Hematopoietic multipotent progenitor cell treated with erythropoietin and hydrocortisone succinate and interleukin-3 and kit ligand, for 4 days (in vitro differentiated cells): ENCODE data around the gene IL22.
A peak's percentile ranks its signal among the peaks of the same experiment; 100 is the strongest.

Source experiments
- DNase-seq: peaks from one replicate; pipeline ENCODE4 v3.0.0-alpha.2; 2015

Gene IL22

DNA sequence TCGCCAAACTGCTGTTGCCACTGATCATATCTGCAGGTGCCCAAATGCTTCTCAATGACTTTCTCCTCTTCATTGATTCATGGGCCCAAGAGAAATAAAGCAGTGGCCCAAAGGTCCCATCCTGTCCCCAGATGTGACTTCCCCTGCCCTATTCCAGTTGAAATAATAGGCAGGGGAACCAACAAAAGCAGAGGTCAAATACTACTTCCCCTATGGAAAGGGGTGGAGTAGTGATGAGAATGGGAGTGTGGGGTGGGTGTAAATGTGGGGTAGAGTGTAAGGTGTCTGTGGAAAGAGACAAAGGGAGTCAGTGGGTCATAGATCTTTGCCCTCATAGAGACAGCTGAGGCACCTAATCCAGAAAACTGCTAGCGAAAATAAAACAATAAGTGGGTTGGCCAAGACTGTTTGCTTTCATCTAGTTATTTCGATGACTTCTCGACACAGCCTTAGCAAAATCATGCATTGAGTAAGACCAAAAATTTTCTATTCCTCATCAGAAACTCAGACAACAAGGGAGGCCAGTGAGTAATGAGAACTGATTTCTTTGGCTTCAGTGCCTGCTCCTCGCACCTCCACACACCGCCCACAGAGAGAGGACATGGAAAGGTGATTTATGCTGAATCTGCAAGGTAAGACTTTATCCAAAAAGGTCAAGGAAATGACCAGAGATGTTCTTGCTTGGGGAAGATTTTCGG lies 10.9 kb upstream of the IL22 start:
- DNase-seq = no peak

DNA sequence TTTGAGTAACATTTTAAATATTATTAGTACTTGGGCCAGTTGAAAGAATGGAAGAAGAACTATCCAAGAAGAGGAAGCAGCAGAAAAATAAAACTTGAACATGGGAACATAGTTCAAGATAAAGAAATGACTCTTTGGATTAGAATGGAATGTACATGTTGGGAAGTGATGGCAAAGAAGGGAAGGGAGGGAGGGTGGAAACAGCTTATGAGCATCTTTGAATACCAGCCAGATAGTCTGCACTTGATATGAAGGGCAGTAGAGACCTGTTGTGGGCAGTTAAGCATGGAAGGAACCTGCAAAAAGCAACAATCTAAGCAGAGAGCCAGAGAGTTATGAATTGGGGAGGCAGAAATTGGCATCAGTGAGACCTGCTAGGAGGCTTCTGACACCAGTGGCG lies 10.0 kb upstream of the IL22 start:
- no peak for DNase-seq

DNA sequence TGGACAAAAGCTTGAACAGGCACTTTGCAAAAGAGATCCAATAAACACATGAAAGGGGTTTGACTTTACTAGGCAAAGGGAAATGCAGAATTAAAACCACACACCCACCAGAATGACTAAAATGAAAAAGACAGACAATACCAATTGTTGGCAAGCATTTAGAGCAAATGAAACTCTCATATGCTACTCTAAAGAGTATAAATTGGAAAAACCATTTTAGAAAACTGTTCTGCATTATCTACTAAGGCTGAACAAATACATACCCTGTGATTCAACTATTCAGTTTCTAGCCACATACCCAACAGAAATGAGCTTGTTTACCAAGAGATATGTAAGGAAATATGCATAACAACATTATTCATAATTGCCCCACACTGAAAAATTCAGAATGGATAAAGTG lies 8.5 kb upstream of the IL22 start:
- no peak for DNase-seq

- no peak for DNase-seq
Measured at GRCh38 chr12:68260153-68260552, 6.7 kb upstream of the IL22 start.

DNA sequence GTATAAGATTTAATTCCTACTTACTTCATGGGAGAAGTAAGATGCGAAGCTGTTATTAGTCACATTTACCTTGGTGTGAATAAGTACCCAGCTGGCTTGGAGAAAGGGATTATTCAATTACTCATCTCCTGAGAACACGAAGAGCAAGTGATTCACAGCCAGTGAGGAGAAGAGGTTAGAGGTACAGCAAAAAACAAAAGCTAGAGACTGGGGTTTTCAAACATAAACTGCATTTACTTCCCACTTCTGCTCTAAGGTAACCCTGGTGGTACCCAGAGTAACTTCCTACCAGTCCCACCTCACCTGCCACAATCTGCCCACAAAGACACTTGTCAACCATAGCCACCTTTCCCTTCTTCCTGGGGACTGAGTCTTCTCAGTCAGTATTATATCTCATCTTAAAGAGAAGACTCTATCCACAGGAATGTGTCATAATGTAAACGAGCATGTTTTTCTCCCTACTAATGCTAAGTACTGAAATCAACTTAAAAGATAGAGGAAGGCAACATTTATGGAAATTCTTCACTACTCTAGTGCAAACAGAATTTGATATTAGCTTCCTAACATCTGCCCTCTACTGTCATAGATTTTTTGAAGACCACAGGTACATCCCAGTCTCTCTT lies 6.0 kb upstream of the IL22 start:
- no peak for DNase-seq

DNA sequence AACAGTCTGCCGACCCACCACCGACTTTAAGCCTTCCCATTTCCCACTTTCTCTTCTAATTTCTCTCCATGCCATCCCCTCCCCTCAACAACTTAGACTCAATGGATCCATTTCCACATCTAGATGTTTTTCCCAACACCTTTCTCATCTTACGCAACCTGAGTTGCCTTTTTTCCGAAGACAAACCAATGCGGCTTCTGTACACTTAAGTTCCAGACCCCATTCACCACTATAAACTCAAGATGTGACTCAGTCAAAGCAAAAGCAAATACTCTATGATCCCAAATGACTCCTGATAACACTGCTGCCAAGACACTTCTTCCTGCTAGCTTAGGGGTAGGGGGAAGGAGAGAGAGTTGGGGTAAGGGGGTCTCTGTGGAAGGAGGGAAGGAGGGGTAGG lies 1.3 kb downstream of the IL22 start:
- no peak for DNase-seq

DNA sequence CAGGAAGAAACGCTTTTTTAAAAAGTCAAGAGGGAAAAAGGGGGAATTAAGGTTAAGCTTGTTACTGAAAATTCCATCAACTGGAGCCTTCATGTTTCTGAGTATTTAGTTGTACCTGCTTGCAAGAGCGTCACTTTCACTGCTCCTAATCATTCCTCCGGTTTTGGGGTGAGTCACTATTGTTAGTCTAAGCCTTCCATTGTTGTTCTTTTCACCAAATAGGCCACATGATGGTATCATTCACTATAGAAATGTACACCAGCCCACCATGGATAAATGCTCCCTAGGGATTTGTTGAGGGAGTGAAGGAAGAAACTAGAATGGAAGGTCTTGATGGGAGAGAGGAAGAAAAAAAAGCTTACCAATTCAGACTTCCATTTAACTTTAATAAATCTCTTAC lies 3.0 kb downstream of the IL22 start:
- no peak for DNase-seq

DNA sequence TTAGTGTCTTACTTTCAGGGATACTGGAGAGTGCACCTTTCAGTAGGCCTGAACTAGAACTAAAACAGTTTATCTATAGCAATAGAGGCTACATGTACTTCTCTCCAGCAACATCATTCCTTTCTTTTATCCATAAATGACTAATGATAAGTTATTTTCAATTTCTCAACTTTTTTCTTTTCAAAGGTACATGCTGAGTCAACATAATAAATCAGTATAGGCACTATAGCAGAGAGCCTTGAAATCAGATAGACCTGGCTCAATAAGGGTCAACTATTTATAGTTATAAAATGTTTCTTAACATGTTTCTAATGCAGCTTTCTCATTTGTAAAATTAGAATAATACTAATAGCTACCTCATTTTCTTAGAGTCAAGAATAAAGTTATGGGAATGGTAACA lies 5.6 kb downstream of the IL22 start:
- no peak for DNase-seq

GRCh38 chr12:68246350-68246749 lies 7.1 kb downstream of the IL22 start:
- DNase-seq = no peak

DNA sequence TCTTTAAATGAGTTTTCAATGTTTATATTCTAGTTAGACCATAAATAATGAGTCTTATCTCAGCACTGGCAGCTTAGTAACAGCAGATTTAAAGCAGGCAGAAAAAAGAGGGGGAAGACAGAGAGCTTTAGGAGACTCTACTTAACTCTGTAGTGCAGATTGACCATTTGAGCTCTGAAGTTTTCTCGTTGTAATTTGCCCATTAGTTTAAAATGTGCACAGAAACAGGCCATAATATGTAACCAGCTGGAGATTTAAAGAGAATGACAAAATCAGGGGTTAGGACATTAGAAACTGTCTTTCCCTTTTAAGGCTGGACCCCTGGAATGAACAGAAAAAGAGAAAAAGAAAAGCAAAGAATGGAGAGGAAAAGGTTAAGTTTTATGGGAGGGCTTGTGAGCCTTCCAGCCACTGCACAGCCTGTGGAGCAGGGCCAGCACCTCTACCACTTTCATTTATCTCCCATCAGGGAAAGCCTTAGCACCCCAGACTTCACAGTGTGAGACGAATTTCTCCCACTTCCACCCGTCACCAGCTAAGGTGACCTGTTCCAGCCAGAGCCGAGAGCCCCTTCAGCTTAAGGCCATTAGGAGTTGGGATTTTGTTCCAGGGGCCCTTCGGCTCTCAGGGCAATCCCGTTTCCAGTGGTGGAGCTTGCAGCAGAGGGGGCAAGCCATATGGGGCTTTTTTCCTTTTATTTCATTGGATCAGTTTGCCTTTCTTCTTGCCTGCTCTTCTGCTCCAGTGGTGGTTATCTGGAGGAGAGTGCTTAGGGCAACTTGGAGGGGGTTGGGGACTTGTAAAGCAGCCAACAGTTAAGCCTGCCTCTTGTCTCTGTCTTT lies 8.0 kb downstream of the IL22 start:
- peak; percentile 12 for DNase-seq

DNA sequence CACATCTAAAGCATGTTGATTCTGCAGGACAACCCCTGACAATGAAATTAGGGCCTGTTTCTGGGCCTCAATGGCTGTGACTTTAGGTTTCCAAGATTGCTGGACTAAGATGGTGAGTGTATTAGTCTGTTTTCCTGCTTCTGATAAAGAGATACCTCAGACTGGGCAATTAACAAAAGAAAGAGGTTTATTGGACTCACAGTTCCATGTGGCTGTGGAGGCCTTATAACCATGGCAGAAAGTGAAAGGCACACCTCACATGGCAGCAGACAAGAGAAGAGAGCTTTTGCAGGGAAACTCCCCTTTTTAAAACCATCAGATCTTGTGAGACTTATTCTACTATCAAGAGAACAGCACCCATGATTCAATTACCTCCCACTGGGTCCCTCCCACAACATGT lies 10.6 kb downstream of the IL22 start:
- DNase-seq = no peak

DNA sequence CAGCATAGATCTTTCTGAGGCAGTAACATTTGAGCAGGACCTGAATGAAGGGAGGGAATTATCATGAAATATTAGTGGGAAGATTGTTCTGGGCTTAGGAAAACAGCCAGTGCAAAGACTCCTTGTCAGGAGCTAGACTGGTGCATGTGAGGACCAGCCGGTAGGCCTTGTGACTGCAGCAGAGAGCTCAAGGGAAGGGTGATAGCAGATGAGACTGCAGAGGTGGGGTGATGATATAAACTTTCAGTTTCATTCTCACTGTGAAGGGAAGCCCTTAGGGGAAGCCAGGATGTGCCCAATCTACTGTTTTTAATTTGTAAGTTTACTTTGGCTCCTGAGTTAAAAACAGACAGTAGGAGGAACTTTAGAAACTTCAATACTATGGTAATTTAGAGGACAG lies 12.4 kb downstream of the IL22 start:
- DNase-seq = peak; percentile 51

DNA sequence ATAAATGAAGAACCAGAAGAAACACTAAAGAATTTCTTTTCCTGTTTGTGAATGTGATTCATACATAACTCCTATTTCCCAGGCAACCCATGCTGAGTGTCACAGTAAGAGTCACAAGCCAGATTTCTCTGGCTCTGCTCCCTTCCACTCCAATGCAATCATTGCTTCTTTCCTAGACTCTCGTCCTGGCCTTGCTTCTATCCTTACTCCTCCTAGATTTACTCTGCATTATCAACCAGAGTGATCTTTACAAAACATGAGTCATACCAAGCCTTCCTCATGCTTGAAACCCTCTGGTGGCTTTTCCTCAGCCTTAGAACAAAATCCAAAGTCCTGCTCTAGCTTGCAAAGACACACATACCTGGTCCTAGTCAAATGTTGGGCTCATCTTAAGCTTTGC lies 13.3 kb downstream of the IL22 start:
- DNase-seq = peak; percentile 21

GRCh38 chr12:68239309-68239982 lies 14.0 kb downstream of the IL22 start:
- DNase-seq = no peak

DNA sequence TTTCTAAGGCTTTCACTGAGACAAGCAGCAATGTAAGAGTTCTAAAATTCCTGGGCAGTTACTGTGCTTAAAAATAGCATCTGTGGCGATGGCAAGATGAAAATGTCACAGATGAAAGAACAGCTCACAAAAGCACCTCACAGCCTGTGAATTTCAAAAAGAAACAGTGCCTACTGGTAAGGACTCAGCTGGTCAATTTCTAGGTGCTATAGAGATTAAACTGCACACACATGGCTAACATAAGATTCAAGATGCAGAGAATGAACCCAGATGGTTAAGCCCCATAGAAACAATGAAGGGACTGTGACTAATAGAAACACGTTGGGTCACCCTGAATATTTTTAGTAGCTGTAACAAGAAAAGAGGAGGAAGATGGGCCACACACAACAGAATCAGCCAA lies 15.8 kb downstream of the IL22 start:
- no peak for DNase-seq

GRCh38 chr12:68237078-68237477 lies 16.3 kb downstream of the IL22 start:
- DNase-seq = peak; percentile 47

- peak; percentile 64 for DNase-seq
Measured at GRCh38 chr12:68236421-68237059, 16.9 kb downstream of the IL22 start.

DNA sequence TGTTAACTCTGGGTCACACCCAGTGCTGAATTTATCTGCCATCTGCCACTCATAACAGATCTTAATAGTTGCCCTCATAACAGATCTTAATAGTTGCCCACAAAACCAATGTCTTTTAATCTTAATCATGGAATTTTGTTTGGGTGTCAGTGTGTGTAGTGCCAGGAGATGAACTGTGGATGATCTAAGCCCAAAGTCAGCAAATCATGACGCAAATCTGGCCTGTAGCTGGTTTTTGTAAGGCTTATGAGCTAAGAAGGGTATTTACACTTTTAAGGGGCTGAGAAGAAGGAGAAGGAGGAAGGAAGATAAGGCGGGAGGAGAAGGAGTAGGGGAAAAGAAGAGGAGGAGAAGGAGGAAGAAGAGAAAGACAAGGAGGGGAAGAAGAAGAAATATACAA lies 17.8 kb downstream of the IL22 start:
- DNase-seq = no peak

DNA sequence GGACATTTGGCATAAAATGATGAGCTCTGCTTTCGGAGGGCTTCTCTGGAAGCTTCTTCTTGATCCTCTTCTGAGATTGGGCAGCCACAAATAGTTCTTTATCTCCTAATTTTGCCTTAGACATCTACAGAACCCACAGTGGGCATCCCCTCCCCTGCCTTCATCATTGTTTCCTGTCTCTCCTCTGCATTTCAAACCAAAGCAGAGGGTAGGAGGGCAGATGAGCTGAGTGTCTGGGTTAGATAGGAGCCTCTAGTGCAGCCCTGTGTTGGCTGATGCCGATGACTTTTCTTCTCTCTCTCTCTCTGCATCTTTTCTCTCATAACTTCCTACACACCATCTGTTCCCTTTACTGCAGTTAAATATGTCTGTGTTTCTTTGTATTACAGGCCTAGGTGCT lies 19.3 kb downstream of the IL22 start:
- DNase-seq = peak; percentile 38

DNA sequence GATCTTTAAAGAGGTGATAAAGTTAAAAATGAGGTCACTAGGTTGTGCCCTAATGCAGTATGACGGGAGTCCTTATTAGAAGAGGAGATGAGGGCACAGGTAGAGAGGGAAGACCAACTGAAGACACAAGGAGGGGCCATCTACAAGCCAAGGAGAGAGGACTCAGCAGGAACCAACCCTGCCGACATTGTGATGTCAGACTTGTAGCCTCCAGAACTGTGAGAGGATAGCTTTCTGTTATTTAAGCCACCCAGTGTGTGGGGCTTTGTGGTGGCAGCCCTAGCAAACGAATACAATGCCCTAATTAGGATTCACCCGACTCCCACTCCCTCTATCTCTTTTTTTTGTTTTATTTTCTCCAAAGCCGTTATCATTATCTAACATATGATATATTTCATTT lies 19.9 kb downstream of the IL22 start:
- no peak for DNase-seq

- no peak for DNase-seq
Measured at GRCh38 chr12:68231691-68232090, 21.7 kb downstream of the IL22 start.

- no peak for DNase-seq
Measured at GRCh38 chr12:68231229-68231628, 22.2 kb downstream of the IL22 start.

DNA sequence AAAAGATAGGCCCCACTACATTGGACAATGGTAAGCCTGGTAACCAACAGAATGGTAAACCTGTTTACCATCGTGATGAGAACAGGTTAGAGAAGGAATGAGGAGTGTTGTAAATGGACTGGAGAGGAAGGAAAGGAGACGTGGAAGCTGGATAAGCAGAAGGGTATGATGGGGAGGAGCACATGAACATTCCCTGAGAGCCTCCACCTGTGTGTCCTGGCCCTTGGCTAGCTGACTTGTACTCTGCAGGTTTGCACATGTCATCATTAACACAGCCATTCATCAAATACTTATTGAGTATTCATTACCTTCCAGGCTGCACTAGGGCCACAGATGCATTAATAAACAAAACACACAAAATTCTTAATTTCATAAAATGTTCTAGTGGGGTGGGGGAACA lies 23.4 kb downstream of the IL22 start:
- DNase-seq = no peak
